COLO829 (cell line): ENCODE measurements around the gene PNLIPRP3.
"Not testable (repeated sequence)": the region's sequence is repeated elsewhere in the genome, so short reads cannot be mapped to it uniquely, and the experiment has no call there.

ENCODE experiments used
- DNase-seq: peaks from one replicate; pipeline ENCODE4 v3.0.0; 2012; ENCODE audit warnings: low spot score

Gene PNLIPRP3

DNA sequence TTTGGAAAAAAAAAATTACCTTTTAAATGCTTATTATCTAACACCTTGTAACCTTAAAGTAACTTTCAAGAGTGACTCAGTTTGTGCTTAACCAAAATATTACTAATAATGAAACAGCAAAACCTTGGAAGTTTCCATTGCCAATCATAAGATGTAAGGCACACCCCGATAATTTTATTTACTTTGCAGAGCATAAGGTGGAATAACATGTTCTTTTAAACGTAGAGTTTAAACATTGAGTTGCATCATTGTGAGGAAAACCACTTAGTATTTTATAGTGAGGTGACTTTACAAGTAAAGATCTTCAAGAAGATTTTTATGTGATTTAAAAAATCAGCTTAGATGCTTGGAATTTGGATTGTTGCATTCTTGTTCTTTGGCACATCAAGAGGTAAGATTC lies at the start of gene PNLIPRP3:
TSS of gene PNLIPRP3 (plus strand) at position 177 of the 400 bp plus-strand sequence. CDS start at position 343, 166 bp downstream.
- DNase-seq, result no peak

GRCh38 chr10:116382290-116382689 lies 45.4 kb upstream of the PNLIPRP3 start:
- no peak for DNase-seq

- DNase-seq, result no peak
Observed at GRCh38 chr10:116385311-116385710, 42.3 kb upstream of the PNLIPRP3 start.

- DNase-seq, result no peak
Observed at GRCh38 chr10:116385994-116386809, 41.4 kb upstream of the PNLIPRP3 start.

DNA sequence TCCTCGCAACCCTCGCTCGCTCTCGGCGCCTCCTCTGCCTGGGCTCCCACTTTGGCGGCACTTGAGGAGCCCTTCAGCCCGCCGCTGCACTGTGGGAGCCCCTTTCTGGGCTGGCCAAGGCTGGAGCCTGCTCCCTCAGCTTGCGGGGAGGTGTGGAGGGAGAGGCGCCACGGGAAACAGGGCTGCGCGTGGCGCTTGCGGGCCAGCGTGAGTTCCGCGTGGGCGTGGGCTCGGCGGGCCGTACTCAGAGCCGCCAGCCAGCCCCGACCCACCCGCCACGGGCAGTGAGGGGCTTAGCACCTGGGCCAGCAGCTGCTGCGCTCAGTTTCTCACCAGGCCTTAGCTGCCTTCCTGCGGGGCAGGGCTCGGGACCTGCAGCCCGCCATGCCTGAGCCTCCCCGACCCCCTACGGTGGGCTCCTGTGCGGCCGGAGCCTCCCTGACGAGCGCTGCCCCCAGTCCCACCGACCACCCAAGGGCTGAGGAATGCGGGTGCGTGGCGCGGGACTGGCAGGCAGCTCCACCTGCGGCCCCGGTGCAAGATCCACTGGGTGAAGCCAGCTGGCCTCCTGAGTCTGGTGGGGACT lies 34.3 kb upstream of the PNLIPRP3 start:
- DNase-seq, result not testable (repeated sequence)

GRCh38 chr10:116395223-116395985 lies 32.2 kb upstream of the PNLIPRP3 start:
- no peak for DNase-seq

GRCh38 chr10:116398224-116398623 lies 29.4 kb upstream of the PNLIPRP3 start:
- DNase-seq, result no peak

DNA sequence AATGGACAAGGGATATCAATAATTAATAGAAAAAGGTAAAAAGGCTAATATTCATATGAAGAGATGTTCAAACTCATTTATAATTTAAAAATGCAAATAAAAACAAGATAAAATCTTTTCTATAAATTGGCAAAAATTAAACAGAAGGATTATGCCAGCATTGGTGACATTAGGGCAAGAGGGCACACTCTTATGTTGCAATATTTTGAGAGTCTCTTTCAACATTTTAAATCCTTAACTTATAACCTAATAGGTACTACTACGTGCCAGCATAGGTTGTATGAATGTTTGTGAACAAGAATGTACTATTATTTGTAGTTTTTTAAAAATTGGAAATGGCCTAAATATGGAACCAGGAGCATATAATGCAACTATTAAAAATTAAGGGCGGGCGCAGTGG lies 24.8 kb upstream of the PNLIPRP3 start:
- no peak for DNase-seq

DNA sequence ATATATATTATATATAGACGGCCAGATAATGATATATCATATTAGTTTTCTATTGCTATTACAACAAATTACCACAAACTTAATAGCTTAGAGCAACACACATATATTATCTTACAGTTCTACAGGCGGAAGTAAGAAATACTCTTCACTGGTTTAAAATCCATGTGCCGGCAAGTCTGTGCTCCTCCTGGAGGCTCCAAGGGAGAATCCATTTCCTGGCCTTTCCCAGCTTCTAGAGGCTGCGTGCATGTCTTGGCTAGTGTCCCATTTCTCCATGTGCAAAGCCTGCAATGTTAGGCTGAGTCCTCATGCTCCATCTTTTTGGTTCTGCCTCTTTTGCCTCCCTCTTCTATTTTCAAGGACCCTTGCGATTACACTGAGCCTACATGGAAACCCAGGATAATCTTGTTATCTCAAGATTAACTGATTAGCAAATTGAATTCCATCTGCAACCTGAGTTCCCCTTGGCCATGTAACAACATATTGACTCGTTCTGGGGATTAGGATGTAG lies 23.9 kb upstream of the PNLIPRP3 start:
- no peak for DNase-seq

DNA sequence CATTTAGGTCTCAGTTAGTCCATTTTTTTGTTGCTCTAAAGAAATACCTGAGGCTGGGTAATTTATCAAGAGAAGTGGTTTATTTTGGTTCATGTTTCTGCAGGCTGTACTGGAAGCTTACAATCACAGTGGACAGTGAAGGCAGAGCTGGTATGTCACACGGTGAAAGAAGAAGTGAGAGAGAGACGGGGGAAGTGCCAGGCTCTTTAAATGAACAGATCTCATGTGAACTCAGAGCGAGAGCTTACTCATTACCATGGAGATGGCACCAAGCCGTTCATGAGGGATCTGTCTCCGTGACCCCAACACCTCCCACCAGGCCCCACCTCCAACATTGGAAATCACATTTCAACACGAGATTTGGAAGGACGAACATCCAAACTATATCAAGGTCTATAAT lies 18.9 kb upstream of the PNLIPRP3 start:
- DNase-seq, result no peak

GRCh38 chr10:116410351-116410750 lies 17.3 kb upstream of the PNLIPRP3 start:
- no peak for DNase-seq

DNA sequence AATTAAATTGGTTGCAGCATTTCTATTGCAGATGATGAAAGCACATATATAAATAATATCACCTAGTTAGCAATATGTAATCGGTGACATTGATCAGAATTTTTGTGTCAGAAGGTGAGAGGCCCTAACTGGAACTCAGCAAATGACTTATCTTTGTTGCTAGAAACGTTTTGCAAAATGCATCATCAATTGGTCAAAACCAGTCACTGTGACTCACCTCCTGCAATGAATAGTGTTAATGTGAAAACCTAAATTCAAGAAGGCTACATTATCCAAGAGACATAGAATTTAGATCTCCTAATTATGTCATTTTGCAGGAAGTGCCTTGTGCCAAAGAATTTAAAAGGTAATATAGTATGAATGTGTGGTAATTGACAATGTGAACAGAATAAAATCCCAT lies 9.8 kb upstream of the PNLIPRP3 start:
- DNase-seq, result peak; percentile 28

GRCh38 chr10:116418389-116418788 lies 9.3 kb upstream of the PNLIPRP3 start:
- DNase-seq, result no peak

- DNase-seq, result no peak
Observed at GRCh38 chr10:116421815-116422214, 5.8 kb upstream of the PNLIPRP3 start.

GRCh38 chr10:116429288-116429977 lies 1.8 kb downstream of the PNLIPRP3 start:
- no peak for DNase-seq

GRCh38 chr10:116430288-116430687 lies 2.6 kb downstream of the PNLIPRP3 start:
- no peak for DNase-seq

GRCh38 chr10:116431598-116431997 lies 4.0 kb downstream of the PNLIPRP3 start:
- DNase-seq, result no peak

DNA sequence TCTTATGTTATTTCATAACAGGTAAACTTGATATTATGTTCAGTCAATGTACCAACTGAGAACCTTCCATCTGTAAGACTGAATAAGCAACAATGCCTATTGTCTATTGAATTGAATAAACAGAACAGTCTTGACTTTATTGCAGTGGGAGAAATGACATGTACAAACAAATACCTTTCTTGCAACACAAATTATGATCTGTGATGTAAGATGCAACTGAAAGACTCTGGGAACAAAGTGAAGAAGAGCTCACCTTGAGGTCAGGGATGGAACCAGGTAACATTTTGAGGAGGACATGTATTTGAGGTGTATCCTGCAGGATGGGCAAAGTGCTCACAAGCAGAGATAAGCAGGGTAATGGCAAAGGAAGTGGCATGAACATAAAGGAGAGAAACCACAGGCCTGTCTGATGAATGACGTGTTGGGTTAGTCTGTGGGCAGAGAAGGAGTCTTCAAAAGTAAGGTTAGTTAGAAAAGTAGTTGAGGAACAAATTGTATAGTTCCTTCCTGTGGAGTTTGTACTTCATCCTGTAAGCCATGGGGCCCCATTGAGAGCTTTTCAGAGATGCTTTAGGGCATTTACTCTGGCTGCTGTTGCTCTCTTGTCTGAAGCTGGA lies 9.5 kb downstream of the PNLIPRP3 start:
- no peak for DNase-seq

DNA sequence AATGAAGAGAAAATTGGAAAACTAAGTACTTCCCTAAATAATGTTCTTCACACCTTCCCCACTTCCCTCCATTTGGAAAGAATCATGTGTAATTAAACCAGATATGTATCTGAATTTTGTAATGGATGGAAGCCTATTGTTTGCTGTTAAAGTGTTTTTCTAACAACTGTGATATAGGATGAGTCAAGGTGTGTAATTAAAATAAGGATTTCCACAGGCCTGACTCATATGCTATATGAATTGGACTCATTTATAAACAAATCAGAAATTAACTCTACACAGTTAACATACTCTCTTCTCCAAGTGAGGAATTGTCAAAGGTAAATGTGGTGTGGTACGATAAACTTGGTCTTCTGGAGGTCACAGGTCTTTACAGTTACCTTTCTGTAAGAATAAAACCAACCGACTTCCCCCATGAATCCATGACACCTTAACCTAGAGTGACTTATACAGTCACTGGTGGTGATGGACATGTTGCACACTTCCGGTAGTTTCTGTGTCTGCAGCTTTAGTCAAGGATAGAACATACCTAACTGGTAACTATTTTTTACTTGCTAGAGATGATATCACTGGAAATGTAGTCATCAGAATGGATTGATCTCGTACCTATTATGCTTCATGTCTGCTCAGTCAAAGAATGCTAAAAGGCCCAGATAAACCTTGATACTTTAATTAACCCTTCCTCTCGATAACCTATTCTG lies 12.8 kb downstream of the PNLIPRP3 start:
- DNase-seq, result no peak

GRCh38 chr10:116444527-116445142 lies 17.0 kb downstream of the PNLIPRP3 start:
- DNase-seq, result peak; percentile 10

- DNase-seq, result no peak
Observed at GRCh38 chr10:116450861-116451260, 23.2 kb downstream of the PNLIPRP3 start.
